Body of pancreas (tissue), 4 donors: ENCODE measurements around the gene CCDC184.

ENCODE experiments used
- CTCF ChIP-seq, 7 experiments: fragments of 450-650 bp in 4 of 7; fragments of 200-600 bp in 3 of 7; sonication (generic) in 3 of 7; IDR thresholded peaks; one replicate each; pipeline ENCODE4 v1.5.1; 2016 to 2019; ENCODE audit warnings: antibody characterized with exemption in 7 of 7
- POLR2A ChIP-seq, 3 donors: fragments of 450-650 bp; IDR thresholded peaks; one replicate each; pipeline ENCODE4 v1.6.1; 2016; ENCODE audit warnings: antibody characterized with exemption in 3 of 3, mild to moderate bottlenecking in 2 of 3

- peak in 1 of 7 experiments; percentile 21 for TF ChIP-seq CTCF (IDR thresholded peaks at IDR 0.05)
- peak; percentile 94 to 98 (median 98) for TF ChIP-seq POLR2A (IDR thresholded peaks at IDR 0.05)
Measured at GRCh38 chr12:48197971-48198671, 14.7 kb downstream of the CCDC184 start.
